Measurements from ENCODE around the gene PGM2L1. TPM values are rescaled to one million over a fixed set of nuclear protein-coding genes. Genes with fewer than 3 reads are reported as not detected.

Gene PGM2L1
- total RNA-seq, 4 donors from 2014 or later: 0.42 to 2.0 (median 0.89) TPM

GRCh38 chr11:74330075-74330858 lies 68.0 kb downstream of the PGM2L1 start:
- DNase-seq: no peak
- TF ChIP-seq POLR2A (IDR thresholded peaks at IDR 0.05): no peak
- TF ChIP-seq CTCF (IDR thresholded peaks at IDR 0.05): no peak
- peaks cover 0 to 27% (median 9%) of the 10 kb centered on the region in 3 donors for H3K4me1 ChIP-seq
- H3K27ac ChIP-seq: no peak overlapping the region
- intact Hi-C loops (cut with DNase I): no loop called here
- no peaks in the 10 kb centered on the region for H3K9me3 ChIP-seq
- no peaks in the 10 kb centered on the region for H3K36me3 ChIP-seq
- H3K4me3 ChIP-seq: no peak overlapping the region
- no peaks in the 10 kb centered on the region for H3K27me3 ChIP-seq

DNA sequence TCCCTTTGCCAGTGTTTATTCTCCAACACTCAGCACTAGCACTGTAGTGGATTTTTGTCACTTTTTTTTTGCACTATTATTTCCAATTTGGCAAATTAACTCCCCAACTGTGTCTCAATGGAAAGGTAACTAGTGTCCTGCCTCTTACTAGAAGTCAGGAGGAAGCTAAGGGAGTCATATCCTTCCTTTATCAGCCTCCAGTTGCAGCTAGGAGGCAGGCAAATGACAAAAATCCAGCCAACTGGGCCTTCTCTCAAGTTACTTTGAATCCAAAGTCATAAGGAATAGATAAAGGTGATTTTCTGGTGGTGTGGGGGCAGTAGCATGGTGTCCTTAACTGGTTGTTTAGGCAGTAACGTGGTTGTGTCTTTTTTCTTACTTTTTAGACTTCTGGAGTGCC lies 71.2 kb downstream of the PGM2L1 start:
- Histone ChIP-seq H3K9me3 (no peaks in the 10 kb centered on the region), H3K4me3 (no peak overlapping the region), H3K36me3 (no peaks in the 10 kb centered on the region), H3K27me3 (no peaks in the 10 kb centered on the region), H3K4me1 (peaks cover 0 to 36% (median 10%) of the 10 kb centered on the region in 3 donors), H3K27ac (no peak overlapping the region)
- WGBS, 2 donors: 86 to 92% methylated on average over 1 of the region's 1 CpG
- no peak for DNase-seq
- intact Hi-C loops (cut with DNase I): no loop called here
- TF ChIP-seq POLR2A (IDR thresholded peaks at IDR 0.05) (no peak), CTCF (IDR thresholded peaks at IDR 0.05) (no peak)

- H3K36me3 ChIP-seq: no peaks in the 10 kb centered on the region
- H3K4me1 ChIP-seq: peaks cover 0 to 40% (median 10%) of the 10 kb centered on the region in 3 donors
- no peak for DNase-seq
- H3K9me3 ChIP-seq: no peaks in the 10 kb centered on the region
- H3K27me3 ChIP-seq: no peaks in the 10 kb centered on the region
- WGBS, 2 donors: 70 to 88% methylated on average over 5 of the region's 5 CpGs
- TF ChIP-seq POLR2A (IDR thresholded peaks at IDR 0.05) (no peak), CTCF (IDR thresholded peaks at IDR 0.05) (no peak)
- no peak overlapping the region for H3K4me3 ChIP-seq
- no peak overlapping the region for H3K27ac ChIP-seq
- intact Hi-C loops (cut with DNase I): no loop called here
Observed at GRCh38 chr11:74326665-74327064, 71.6 kb downstream of the PGM2L1 start.

DNA sequence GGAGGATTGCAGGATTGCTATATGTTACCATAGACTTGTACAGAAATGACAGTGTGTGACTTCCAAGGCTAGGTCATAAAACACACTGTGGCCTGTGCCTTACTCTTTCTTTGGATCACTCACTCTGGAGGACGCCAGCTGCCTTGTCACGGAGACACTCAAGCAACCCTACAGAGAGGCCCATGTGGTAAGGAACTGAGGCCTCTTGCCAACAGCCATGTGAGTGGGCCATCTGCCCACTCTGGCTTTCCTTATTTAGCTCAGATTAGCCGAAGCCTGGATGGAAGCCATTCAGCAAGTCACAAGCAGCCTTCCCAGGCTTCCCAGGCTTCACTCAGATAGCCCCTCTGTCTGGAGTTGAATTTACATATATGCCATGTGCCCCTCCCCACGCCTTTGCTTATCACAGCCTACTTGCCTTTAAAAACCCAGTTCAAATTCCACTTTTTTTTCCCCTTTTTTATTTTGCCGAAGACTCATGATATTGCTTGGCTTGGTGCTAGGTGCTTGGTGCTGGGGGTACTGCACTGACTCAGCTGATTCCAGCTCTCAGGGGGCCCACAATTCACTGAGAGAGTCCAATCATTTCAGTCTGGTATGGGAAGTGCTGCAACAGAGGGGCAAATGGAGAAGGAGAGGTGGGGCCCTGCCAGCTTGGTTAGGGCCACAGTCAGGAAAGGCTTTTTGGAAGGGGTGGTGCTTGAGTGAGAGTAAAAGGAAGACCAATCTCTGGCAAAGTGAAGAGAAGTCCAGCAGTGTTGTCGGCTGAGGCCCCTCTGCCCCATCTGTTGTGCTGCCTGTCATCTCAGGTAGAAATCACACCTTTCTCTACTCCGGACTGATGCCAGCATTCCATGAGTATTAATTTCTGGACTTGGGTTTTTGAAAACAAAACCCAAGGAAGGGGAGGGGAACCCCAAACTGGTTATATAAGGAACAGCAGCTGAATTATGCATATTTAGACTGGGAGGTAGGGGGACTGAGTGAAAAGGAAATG lies 72.3 kb downstream of the PGM2L1 start:
- no peaks in the 10 kb centered on the region for H3K36me3 ChIP-seq
- H3K4me3 ChIP-seq: no peak overlapping the region
- H3K9me3 ChIP-seq: no peaks in the 10 kb centered on the region
- TF ChIP-seq POLR2A (IDR thresholded peaks at IDR 0.05) (no peak), CTCF (IDR thresholded peaks at IDR 0.05) (no peak)
- DNase-seq: no peak
- H3K27ac ChIP-seq: peak overlapping the region in 1 of 4 donors; percentile 21
- intact Hi-C loops (cut with DNase I): no loop called here
- H3K27me3 ChIP-seq: no peaks in the 10 kb centered on the region
- 50 to 56% methylated on average over 7 of the region's 7 CpGs for WGBS, 2 donors
- H3K4me1 ChIP-seq: peaks cover 0 to 45% (median 10%) of the 10 kb centered on the region in 3 donors

- intact Hi-C loops (cut with DNase I): no loop called here
Observed at GRCh38 chr11:74322667-74323066, 75.6 kb downstream of the PGM2L1 start.

More at GRCh38 chr11:74322667-74323066, 75.6 kb downstream of the PGM2L1 start:
- Histone ChIP-seq H3K4me3 (no peak overlapping the region), H3K9me3 (no peaks in the 10 kb centered on the region), H3K27ac (peak overlapping the region in 1 of 4 donors; percentile 46), H3K27me3 (no peaks in the 10 kb centered on the region), H3K36me3 (no peaks in the 10 kb centered on the region), H3K4me1 (peaks cover 0 to 57% (median 18%) of the 10 kb centered on the region in 3 donors)
- TF ChIP-seq POLR2A (IDR thresholded peaks at IDR 0.05): no peak
- TF ChIP-seq CTCF (IDR thresholded peaks at IDR 0.05): no peak
- DNase-seq: no peak
- WGBS, 2 donors: 54 to 56% methylated on average over 2 of the region's 2 CpGs
